ENCODE data around the gene AGBL5.

- TF ChIP-seq CTCF (IDR thresholded peaks at IDR 0.05) (no peak), POLR2AphosphoS5 (IDR thresholded peaks at IDR 0.05) (peak in 1 of 3 donors; percentile 4)
Observed at GRCh38 chr2:27042159-27042661, 9.3 kb upstream of the AGBL5 start.

Data from stomach (tissue), 4 donors.